Mucosa of stomach (tissue), 1 donor: ENCODE measurements around the gene F2RL3.
"Not testable (repeated sequence)": the region's sequence is repeated elsewhere in the genome, so short reads cannot be mapped to it uniquely, and the experiment has no call there.

ENCODE experiments used
- H3K27me3 ChIP-seq: one replicate; pipeline ENCODE4 v1.7.0; 2013; ENCODE audit warnings: mild to moderate bottlenecking, low read length; ENCODE audit not compliant: control insufficient read depth, insufficient read depth
- H3K36me3 ChIP-seq: one replicate; pipeline ENCODE4 v1.7.0; 2013; ENCODE audit warnings: low read length; ENCODE audit not compliant: control insufficient read depth, insufficient read depth
- H3K4me1 ChIP-seq: one replicate; pipeline ENCODE4 v1.7.0; 2013; ENCODE audit warnings: mild to moderate bottlenecking, low read length; ENCODE audit not compliant: control insufficient read depth, insufficient read depth
- H3K4me3 ChIP-seq: one replicate; pipeline ENCODE4 v1.7.0; 2013; ENCODE audit warnings: low read length
- H3K9ac ChIP-seq: one replicate; pipeline ENCODE4 v1.7.0; 2013; ENCODE audit warnings: mild to moderate bottlenecking, low read length, moderate library complexity
- H3K9me3 ChIP-seq: one replicate; pipeline ENCODE4 v1.7.0; 2013; ENCODE audit warnings: mild to moderate bottlenecking, low read length, moderate library complexity; ENCODE audit not compliant: control insufficient read depth
- donor health status: Pancreatic carcinoma.

Gene F2RL3

GRCh38 chr19:16936901-16937300 lies 48.1 kb downstream of the F2RL3 start:
- Histone ChIP-seq H3K36me3 (no peaks in the 10 kb centered on the region), H3K4me3 (no peak overlapping the region), H3K4me1 (no peaks in the 10 kb centered on the region), H3K27me3 (no peaks in the 10 kb centered on the region), H3K9me3 (no peaks in the 10 kb centered on the region), H3K9ac (no peak overlapping the region)

GRCh38 chr19:16937796-16938195 lies 49.0 kb downstream of the F2RL3 start:
- H3K4me3 ChIP-seq, H3K9me3 ChIP-seq, H3K9ac ChIP-seq, H3K36me3 ChIP-seq, H3K4me1 ChIP-seq, H3K27me3 ChIP-seq: not testable (repeated sequence)

DNA sequence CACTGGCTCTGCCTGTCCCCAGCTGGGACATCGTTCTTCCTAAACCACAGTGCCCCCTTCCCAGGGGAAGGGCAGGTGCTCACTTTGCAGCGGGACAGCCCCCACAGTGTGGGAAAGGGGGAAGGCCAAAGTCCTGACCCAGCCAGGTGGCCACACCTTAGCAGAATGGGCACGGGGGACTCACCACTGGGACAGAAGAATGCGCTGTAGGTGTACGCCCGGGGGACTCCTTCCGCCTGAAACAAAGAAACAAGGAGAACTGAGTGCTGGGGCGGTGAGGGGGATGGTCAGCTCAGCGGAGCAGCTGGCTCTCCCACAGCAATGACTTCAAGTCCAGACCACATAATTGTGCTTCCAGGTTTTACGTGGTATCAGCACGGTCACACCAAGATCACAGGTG lies 49.4 kb downstream of the F2RL3 start:
- no peaks in the 10 kb centered on the region for H3K4me1 ChIP-seq
- H3K27me3 ChIP-seq = no peaks in the 10 kb centered on the region
- no peaks in the 10 kb centered on the region for H3K36me3 ChIP-seq
- H3K9ac ChIP-seq = no peak overlapping the region
- H3K4me3 ChIP-seq = no peak overlapping the region
- no peaks in the 10 kb centered on the region for H3K9me3 ChIP-seq

GRCh38 chr19:16940063-16940462 lies 51.3 kb downstream of the F2RL3 start:
- H3K4me3 ChIP-seq, H3K27me3 ChIP-seq: not testable (repeated sequence)

DNA sequence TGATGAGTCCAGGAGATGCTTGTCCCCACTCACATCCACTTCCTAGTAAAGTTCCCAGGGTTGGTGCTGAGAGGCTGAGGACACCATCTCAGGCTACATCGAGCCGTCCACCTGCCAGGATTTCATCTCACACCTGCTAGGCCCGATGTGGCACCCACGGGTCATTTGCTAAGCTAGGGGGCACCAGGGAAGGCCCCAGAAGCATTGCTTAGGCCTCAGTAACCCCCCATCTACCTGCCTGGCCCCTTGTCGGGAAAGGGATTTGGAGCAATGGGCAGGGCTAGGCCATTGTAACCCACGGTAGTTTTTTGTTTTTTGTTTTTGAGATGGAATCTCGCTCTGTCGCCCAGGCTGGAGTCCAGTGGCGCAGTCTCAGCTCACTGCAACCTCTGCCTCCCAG lies 51.8 kb downstream of the F2RL3 start:
- Histone ChIP-seq H3K9me3 (no peaks in the 10 kb centered on the region), H3K4me1 (no peaks in the 10 kb centered on the region), H3K9ac (no peak overlapping the region), H3K27me3 (no peaks in the 10 kb centered on the region), H3K4me3 (no peak overlapping the region), H3K36me3 (no peaks in the 10 kb centered on the region)

More at GRCh38 chr19:16940063-16940462, 51.3 kb downstream of the F2RL3 start:
- not testable (repeated sequence) for H3K36me3 ChIP-seq, H3K9me3 ChIP-seq, H3K9ac ChIP-seq, H3K4me1 ChIP-seq
